Small intestine (tissue), 7 donors: Measurements from ENCODE around the gene ZXDC. TPM values are rescaled to one million over a fixed set of nuclear protein-coding genes. Genes with fewer than 3 reads are reported as not detected.

ENCODE experiments used
- DNase-seq, 2 donors: peaks; one replicate each; pipeline versions ENCODE4 v3.0.0 to v3.0.0-alpha.2; 2013
- FAIRE-seq: peaks from 2 replicates; lab custom pipeline; 2012; peaks lifted over from hg19 to GRCh38; lab: Jason Lieb, UNC
- H3K27ac ChIP-seq, 3 donors: one replicate each; pipeline ENCODE4 v1.5.1; 2013; ENCODE audit warnings: low read length in 2 of 3, mild to moderate bottlenecking in 2 of 3, control low read depth in 1 of 3, inconsistent platforms in 1 of 3, low read depth in 1 of 3, moderate library complexity in 1 of 3
- H3K27me3 ChIP-seq, 3 donors: one replicate each; pipeline ENCODE4 v1.6.1; 2013; ENCODE audit warnings: low read length in 3 of 3, inconsistent platforms in 1 of 3; ENCODE audit not compliant: control insufficient read depth in 3 of 3, insufficient read depth in 3 of 3
- H3K36me3 ChIP-seq, 3 donors: one replicate each; pipeline ENCODE4 v1.6.1; 2013; ENCODE audit warnings: low read length in 3 of 3, inconsistent platforms in 1 of 3, low read depth in 1 of 3, mild to moderate bottlenecking in 1 of 3, moderate library complexity in 1 of 3; ENCODE audit not compliant: control insufficient read depth in 3 of 3, insufficient read depth in 2 of 3
- H3K4me1 ChIP-seq, 3 donors: one replicate each; pipeline ENCODE4 v1.6.1; 2013; ENCODE audit warnings: low read length in 2 of 3, inconsistent platforms in 1 of 3, low read depth in 1 of 3, mild to moderate bottlenecking in 1 of 3, moderate library complexity in 1 of 3; ENCODE audit not compliant: control insufficient read depth in 3 of 3, insufficient read depth in 2 of 3
- H3K4me3 ChIP-seq, 3 donors: one replicate each; pipeline ENCODE4 v1.5.1; 2013; ENCODE audit warnings: low read length in 3 of 3, control low read depth in 1 of 3, inconsistent platforms in 1 of 3, low read depth in 1 of 3, mild to moderate bottlenecking in 1 of 3, moderate library complexity in 1 of 3
- H3K9me3 ChIP-seq, 2 donors: one replicate each; pipeline ENCODE4 v1.6.1; 2013; ENCODE audit warnings: low read depth in 1 of 2, low read length in 1 of 2; ENCODE audit not compliant: control insufficient read depth in 2 of 2, insufficient read depth in 1 of 2
- WGBS, 3 donors: extraction: QIAGEN DNeasy Blood & Tissue Kit; methylation state at CpG; one replicate each; pipeline ENCODE4 v1.1.7; 2013; 5-methylcytosine and 5-hydroxymethylcytosine counted together
- polyA plus RNA-seq, 4 donors: library from polyadenylated mRNA; stranded (reverse) in 3 of 4; unstranded in 1 of 4; fragments of 200-250 nt in 3 of 4; fragments of 120-200 nt in 1 of 4; gene quantifications; one replicate each; pipeline versions ENCODE4 v1.2.1 to v1.2.3, GENCODE V29; 2013
- donor health status: healthy with polysubstance abuse.
- donor health status: control.
- donor health status: control.
- donor health status: Bipolar disorder and iron deficiency.
- donor health status: healthy.

ZXDC gene
- polyA plus RNA-seq, 4 donors = 10.0 to 35.9 (median 13.3) TPM

GRCh38 chr3:126514161-126514560, 38.5 kb upstream of the ZXDC start:
- FAIRE-seq = no peak
- H3K36me3 ChIP-seq = no peaks in the 10 kb centered on the region
- no peaks in the 10 kb centered on the region for H3K27me3 ChIP-seq
- peaks cover 0 to 5% (median 0%) of the 10 kb centered on the region in 3 donors for H3K4me1 ChIP-seq
- DNase-seq = no peak
- H3K9me3 ChIP-seq = no peaks in the 10 kb centered on the region
- H3K4me3 ChIP-seq = no peak overlapping the region
- 83 to 88% (median 88%) methylated on average over 11 of the region's 11 CpGs for WGBS, 3 donors
- no peak overlapping the region for H3K27ac ChIP-seq

- FAIRE-seq = no peak
- DNase-seq = no peak
Observed at GRCh38 chr3:126512916-126513650, 37.4 kb upstream of the ZXDC start.

GRCh38 chr3:126512026-126512425, 36.3 kb upstream of the ZXDC start:
- Histone ChIP-seq H3K27ac (no peak overlapping the region), H3K36me3 (no peaks in the 10 kb centered on the region), H3K9me3 (no peaks in the 10 kb centered on the region), H3K4me1 (no peaks in the 10 kb centered on the region), H3K4me3 (no peak overlapping the region), H3K27me3 (no peaks in the 10 kb centered on the region)
- DNase-seq (no peak), FAIRE-seq (no peak)
- WGBS, 3 donors = 72 to 74% (median 72%) methylated on average over 7 of the region's 7 CpGs

More at GRCh38 chr3:126512916-126513650, 37.4 kb upstream of the ZXDC start:
- H3K27ac ChIP-seq = no peak overlapping the region
- H3K4me3 ChIP-seq = no peak overlapping the region
- WGBS, 3 donors = 78 to 84% (median 83%) methylated on average over 12 of the region's 12 CpGs
- no peaks in the 10 kb centered on the region for H3K36me3 ChIP-seq
- no peaks in the 10 kb centered on the region for H3K9me3 ChIP-seq
- H3K4me1 ChIP-seq = no peaks in the 10 kb centered on the region
- no peaks in the 10 kb centered on the region for H3K27me3 ChIP-seq

GRCh38 chr3:126511291-126511690, 35.6 kb upstream of the ZXDC start:
- Histone ChIP-seq H3K4me1 (no peaks in the 10 kb centered on the region), H3K27me3 (no peaks in the 10 kb centered on the region), H3K27ac (no peak overlapping the region), H3K9me3 (no peaks in the 10 kb centered on the region), H3K4me3 (no peak overlapping the region), H3K36me3 (no peaks in the 10 kb centered on the region)
- WGBS, 3 donors = 62 to 70% (median 66%) methylated on average over 7 of the region's 7 CpGs
- no peak for FAIRE-seq
- no peak for DNase-seq

GRCh38 chr3:126510308-126510910, 34.7 kb upstream of the ZXDC start:
- DNase-seq = no peak
- no peak for FAIRE-seq
- no peaks in the 10 kb centered on the region for H3K27me3 ChIP-seq
- H3K9me3 ChIP-seq = no peaks in the 10 kb centered on the region
- 82 to 94% (median 88%) methylated on average over 22 of the region's 22 CpGs for WGBS, 3 donors
- no peaks in the 10 kb centered on the region for H3K4me1 ChIP-seq
- no peak overlapping the region for H3K4me3 ChIP-seq
- H3K36me3 ChIP-seq = no peaks in the 10 kb centered on the region
- H3K27ac ChIP-seq = no peak overlapping the region

GRCh38 chr3:126509597-126510307, 34.1 kb upstream of the ZXDC start:
- no peaks in the 10 kb centered on the region for H3K36me3 ChIP-seq
- DNase-seq (no peak), FAIRE-seq (no peak)
- H3K27ac ChIP-seq = no peak overlapping the region
- no peaks in the 10 kb centered on the region for H3K27me3 ChIP-seq
- 64 to 71% (median 65%) methylated on average over 18 of the region's 18 CpGs for whole genome bisulfite sequencing, 3 donors
- H3K9me3 ChIP-seq = no peaks in the 10 kb centered on the region
- no peaks in the 10 kb centered on the region for H3K4me1 ChIP-seq
- no peak overlapping the region for H3K4me3 ChIP-seq

GRCh38 chr3:126508564-126508964, 32.9 kb upstream of the ZXDC start:
- WGBS, 3 donors = 88 to 92% (median 92%) methylated on average over 4 of the region's 4 CpGs
- H3K9me3 ChIP-seq = no peaks in the 10 kb centered on the region
- H3K4me3 ChIP-seq = no peak overlapping the region
- H3K27ac ChIP-seq = no peak overlapping the region
- FAIRE-seq (no peak), DNase-seq (no peak)
- H3K4me1 ChIP-seq = no peaks in the 10 kb centered on the region
- H3K36me3 ChIP-seq = no peaks in the 10 kb centered on the region
- no peaks in the 10 kb centered on the region for H3K27me3 ChIP-seq

- no peaks in the 10 kb centered on the region for H3K4me1 ChIP-seq
- WGBS, 3 donors = 67 to 80% (median 74%) methylated on average over 9 of the region's 9 CpGs
- no peaks in the 10 kb centered on the region for H3K9me3 ChIP-seq
- no peak overlapping the region for H3K27ac ChIP-seq
- no peak overlapping the region for H3K4me3 ChIP-seq
- no peak for DNase-seq
- no peaks in the 10 kb centered on the region for H3K36me3 ChIP-seq
- no peak for FAIRE-seq
- H3K27me3 ChIP-seq = no peaks in the 10 kb centered on the region
Observed at GRCh38 chr3:126507886-126508285, 32.2 kb upstream of the ZXDC start.
